Fibroblast of lung (primary cell): Measurements from ENCODE around the gene SOX13.

ENCODE experiments used
- CTCF ChIP-seq, 2 donors: IDR thresholded peaks in 1 of 2; conservative IDR thresholded peaks in 1 of 2; 1 replicate in 1 of 2; 2 replicates in 1 of 2; pipeline ENCODE4 v1.5.1; 2011 to 2012; ENCODE audit warnings: low read length in 2 of 2, control low read depth in 1 of 2, inconsistent platforms in 1 of 2, low read depth in 1 of 2, mild to moderate bottlenecking in 1 of 2
- EZH2 ChIP-seq: IDR thresholded peaks from 2 replicates; pipeline ENCODE4 v1.5.1; 2012; ENCODE audit warnings: low read length, control low read depth, mild to moderate bottlenecking; ENCODE audit errors: missing control alignments

- TF ChIP-seq CTCF (conservative IDR thresholded peaks at IDR 0.05 in 1 of 2, IDR thresholded peaks at IDR 0.05 in 1 of 2; ENCODE audit: low read depth in 1 of 2, low read length in 2 of 2) (no peak), EZH2 (no peak)
Measured at GRCh38 chr1:204177133-204177532, 104.2 kb downstream of the SOX13 start.
